HG03103 (cell line): ENCODE results near the gene RAD51B.

Source experiments
- ATAC-seq: cut with Tn5 transposase; IDR thresholded peaks from one replicate; pipeline ENCODE4 v1.9.1; 2021; ENCODE audit warnings: low read depth; ENCODE audit not compliant: unreplicated experiment

The RAD51B gene

GRCh38 chr14:68547305-68548193 lies 728.0 kb downstream of the RAD51B start:
- no peak for ATAC-seq

- ATAC-seq, result no peak
Measured at GRCh38 chr14:68548194-68549076, 728.9 kb downstream of the RAD51B start.

- ATAC-seq, result no peak
Measured at GRCh38 chr14:68550338-68550715, 730.7 kb downstream of the RAD51B start.

GRCh38 chr14:68551045-68551683 lies 731.6 kb downstream of the RAD51B start:
- no peak for ATAC-seq

GRCh38 chr14:68552075-68552474 lies 732.5 kb downstream of the RAD51B start:
- no peak for ATAC-seq

GRCh38 chr14:68552602-68553001 lies 733.0 kb downstream of the RAD51B start:
- ATAC-seq, result no peak

- no peak for ATAC-seq
Measured at GRCh38 chr14:68553311-68553710, 733.7 kb downstream of the RAD51B start.

- ATAC-seq, result no peak
Measured at GRCh38 chr14:68554231-68554630, 734.7 kb downstream of the RAD51B start.

GRCh38 chr14:68556253-68556652 lies 736.7 kb downstream of the RAD51B start:
- ATAC-seq, result no peak

GRCh38 chr14:68557648-68558047 lies 738.1 kb downstream of the RAD51B start:
- no peak for ATAC-seq

- no peak for ATAC-seq
Measured at GRCh38 chr14:68558096-68558495, 738.5 kb downstream of the RAD51B start.

GRCh38 chr14:68559949-68560348 lies 740.4 kb downstream of the RAD51B start:
- ATAC-seq, result no peak

- no peak for ATAC-seq
Measured at GRCh38 chr14:68561531-68562007, 742.0 kb downstream of the RAD51B start.

GRCh38 chr14:68562911-68563250 lies 743.3 kb downstream of the RAD51B start:
- no peak for ATAC-seq

- no peak for ATAC-seq
Measured at GRCh38 chr14:68563251-68564131, 743.9 kb downstream of the RAD51B start.

GRCh38 chr14:68564191-68564825 lies 744.7 kb downstream of the RAD51B start:
- ATAC-seq, result no peak

- ATAC-seq, result no peak
Measured at GRCh38 chr14:68564826-68565759, 745.5 kb downstream of the RAD51B start.

- ATAC-seq, result no peak
Measured at GRCh38 chr14:68566075-68566474, 746.5 kb downstream of the RAD51B start.
